Smooth muscle cell (in vitro differentiated cells): ENCODE data around the gene PPFIBP1. TPM values are rescaled to one million over a fixed set of nuclear protein-coding genes. Genes with fewer than 3 reads are reported as not detected.
"Not testable (repeated sequence)": the region's sequence is repeated elsewhere in the genome, so short reads cannot be mapped to it uniquely, and the experiment has no call there.

Experiments used
- DNase-seq: peaks from one replicate; lab custom pipeline; 2025; ENCODE audit not compliant: unreplicated experiment; lab: John Stamatoyannopoulos, UW
- H2AFZ ChIP-seq: fragments of 200-600 bp; sonication (generic); 2 replicates; pipeline ENCODE4 v1.6.0; 2016; ENCODE audit warnings: antibody characterized with exemption, low read depth, mild to moderate bottlenecking
- H3F3A ChIP-seq: fragments of 200-600 bp; sonication (generic); 2 replicates; pipeline ENCODE4 v1.6.0; 2017; ENCODE audit warnings: antibody characterized with exemption, low read depth
- H3K27ac ChIP-seq: fragments of 200-600 bp; sonication (generic); 2 replicates; pipeline ENCODE4 v1.5.1; 2016; ENCODE audit warnings: low read depth, mild to moderate bottlenecking
- H3K27me3 ChIP-seq: fragments of 200-600 bp; sonication (generic); 2 replicates; pipeline ENCODE4 v1.6.1; 2016; ENCODE audit warnings: low read depth, mild to moderate bottlenecking
- H3K36me3 ChIP-seq: fragments of 200-600 bp; sonication (generic); 2 replicates; pipeline ENCODE4 v1.5.1; 2016; ENCODE audit warnings: low read depth
- H3K4me1 ChIP-seq: fragments of 200-600 bp; sonication (generic); 2 replicates; pipeline ENCODE4 v1.5.1; 2016; ENCODE audit warnings: low read depth
- H3K4me2 ChIP-seq: fragments of 200-600 bp; sonication (generic); 2 replicates; pipeline ENCODE4 v1.6.0; 2016; ENCODE audit warnings: mild to moderate bottlenecking
- H3K4me3 ChIP-seq: fragments of 200-600 bp; sonication (generic); 2 replicates; pipeline ENCODE4 v1.5.1; 2016; ENCODE audit warnings: mild to moderate bottlenecking
- H3K79me2 ChIP-seq: fragments of 200-600 bp; sonication (generic); 2 replicates; pipeline ENCODE4 v1.6.0; 2016; ENCODE audit warnings: low read depth, mild to moderate bottlenecking
- H3K9ac ChIP-seq: fragments of 200-600 bp; sonication (generic); 2 replicates; pipeline ENCODE4 v1.6.0; 2016; ENCODE audit warnings: low read depth
- H3K9me3 ChIP-seq: fragments of 200-600 bp; sonication (generic); replicated peaks from 2 replicates; pipeline ENCODE4 v1.5.1; 2016; ENCODE audit warnings: low read depth
- H4K20me1 ChIP-seq: fragments of 200-600 bp; sonication (generic); 2 replicates; pipeline ENCODE4 v1.6.0; 2016; ENCODE audit warnings: low read depth
- CTCF ChIP-seq: fragments of 200-600 bp; sonication (generic); IDR thresholded peaks from 2 replicates; pipeline ENCODE4 v1.5.1; 2017; ENCODE audit warnings: borderline replicate concordance, mild to moderate bottlenecking, antibody characterized with exemption; ENCODE audit not compliant: insufficient read depth, poor library complexity, severe bottlenecking
- WGBS: methylation state at CpG from one replicate; pipeline ENCODE4 v1.1.7; 2016; ENCODE audit warnings: low lambda C conversion rate; 5-methylcytosine and 5-hydroxymethylcytosine counted together
- polyA plus RNA-seq: library from polyadenylated mRNA; unstranded; fragments of >200 nt; fragmentation: Nextera tagmentation; extraction: Ambion mirVana; gene quantifications from 2 replicates; pipeline ENCODE4 v1.2.1, GENCODE V29; 2016
- total RNA-seq: library from RNA; depleted of rRNA; stranded (reverse); fragments of >200 nt; gene quantifications from 2 replicates; pipeline ENCODE4 v1.2.3, GENCODE V29; 2014

PPFIBP1 gene
- total and polyA plus RNA-seq, 2 experiments from 2014 or later, result 45.7 to 150 TPM

DNA sequence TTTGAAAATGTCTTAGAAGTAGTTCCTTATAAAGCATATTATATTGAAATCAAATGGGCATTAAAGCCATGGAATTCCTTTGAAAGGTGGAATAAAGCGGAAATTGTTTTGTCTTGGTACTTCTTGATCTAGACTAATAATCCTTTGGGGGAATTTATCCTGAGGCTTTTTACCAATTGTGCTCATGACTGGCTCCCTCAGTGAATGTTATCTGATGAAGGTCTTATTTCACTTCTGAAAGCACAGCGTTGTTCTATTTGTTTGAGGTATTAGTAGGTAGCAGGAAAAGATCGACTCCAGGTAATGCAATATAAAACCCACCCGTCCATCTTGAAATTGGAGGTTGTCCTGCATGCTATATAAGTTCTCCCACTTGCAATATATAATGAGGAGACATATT lies 64.8 kb downstream of the PPFIBP1 start:
- H3K27me3 ChIP-seq, result no peaks in the 10 kb centered on the region
- H2AFZ ChIP-seq, result no peak overlapping the region
- no peaks in the 10 kb centered on the region for H3K9me3 ChIP-seq
- peaks cover 76% of the 10 kb centered on the region for H3K79me2 ChIP-seq
- H3F3A ChIP-seq, result no peaks in the 10 kb centered on the region
- WGBS, result 59% methylated on average over 4 of the region's 4 CpGs
- H3K9ac ChIP-seq, result no peak overlapping the region
- H3K4me2 ChIP-seq, result peak overlapping the region; percentile 12
- no peak overlapping the region for H3K4me3 ChIP-seq
- no peak for DNase-seq
- peaks cover 3% of the 10 kb centered on the region for H3K4me1 ChIP-seq
- peaks cover 83% of the 10 kb centered on the region for H4K20me1 ChIP-seq
- no peak for TF ChIP-seq CTCF
- H3K36me3 ChIP-seq, result no peaks in the 10 kb centered on the region
- peak overlapping the region; percentile 69 for H3K27ac ChIP-seq

DNA sequence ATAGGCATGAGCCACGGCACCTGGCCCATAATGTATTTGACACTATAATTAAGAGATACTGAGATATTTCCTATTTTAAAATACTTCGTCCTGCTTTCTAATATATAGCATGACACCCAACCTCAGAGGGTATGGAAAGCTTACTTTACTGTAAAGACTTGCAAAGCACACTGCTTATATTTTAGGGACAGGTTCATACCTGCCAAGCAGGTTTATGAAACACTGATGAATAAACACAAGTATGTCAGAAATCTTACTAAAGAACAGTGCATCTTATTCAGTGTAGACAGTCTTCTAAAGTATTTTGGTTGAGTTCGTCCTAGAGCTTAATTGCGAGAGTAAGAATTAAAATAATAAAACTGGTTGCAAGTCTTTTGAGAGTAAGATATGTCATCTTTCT lies 65.4 kb downstream of the PPFIBP1 start:
- Histone ChIP-seq H3K9ac (no peak overlapping the region), H3K4me3 (no peak overlapping the region), H3K36me3 (no peaks in the 10 kb centered on the region), H3F3A (no peaks in the 10 kb centered on the region), H3K4me2 (peak overlapping the region; percentile 12), H3K79me2 (peaks cover 71% of the 10 kb centered on the region), H4K20me1 (peaks cover 81% of the 10 kb centered on the region), H3K9me3 (no peaks in the 10 kb centered on the region), H3K27ac (peak overlapping the region; percentile 69), H3K27me3 (no peaks in the 10 kb centered on the region), H3K4me1 (peaks cover 3% of the 10 kb centered on the region), H2AFZ (no peak overlapping the region)
- WGBS, result 89% methylated on average over 4 of the region's 4 CpGs
- no peak for DNase-seq
- TF ChIP-seq CTCF, result no peak

DNA sequence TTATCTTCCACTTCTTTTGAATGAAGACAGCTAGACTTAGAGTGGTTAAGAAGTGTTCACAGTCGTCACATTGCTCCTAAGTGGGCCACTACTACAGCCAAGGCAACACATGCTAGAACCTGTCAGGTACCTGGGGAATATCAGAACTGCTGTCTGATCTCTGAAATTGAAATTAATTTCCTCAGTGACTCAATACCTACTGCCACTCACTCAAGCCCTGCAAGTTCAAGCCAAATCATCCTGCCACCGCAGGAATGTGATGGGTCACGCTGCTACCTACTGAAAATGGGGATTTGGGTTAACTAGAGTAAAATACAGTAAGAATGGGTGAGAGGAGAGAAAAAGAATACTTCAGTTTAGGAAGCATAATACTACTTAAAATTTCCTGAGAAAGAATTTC lies 67.7 kb downstream of the PPFIBP1 start:
- DNase-seq, H3K9me3 ChIP-seq: not testable (repeated sequence)
- peak overlapping the region; percentile 27 for H3K9ac ChIP-seq

DNA sequence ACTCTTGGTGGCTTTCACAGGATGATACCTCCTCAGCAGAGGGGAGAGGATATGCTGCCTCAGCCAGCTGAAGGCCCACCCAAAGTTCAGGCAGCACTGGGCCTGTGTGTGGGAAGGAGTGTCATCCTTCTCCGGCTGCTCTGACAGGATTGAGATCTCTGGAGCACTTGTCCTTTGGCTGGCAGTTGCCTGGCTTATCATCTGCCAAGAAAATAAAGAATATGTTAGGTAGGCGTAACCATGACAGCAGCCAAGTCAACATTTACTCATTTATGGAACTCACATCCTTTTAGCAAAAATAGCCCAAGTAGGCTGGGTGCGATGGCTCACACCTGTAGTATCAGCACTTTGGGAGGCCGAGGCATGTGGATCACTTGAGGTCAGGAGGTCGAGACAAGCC lies 68.5 kb downstream of the PPFIBP1 start:
- no peak for DNase-seq
- Histone ChIP-seq H3K4me3 (no peak overlapping the region), H3K4me1 (peaks cover 12% of the 10 kb centered on the region), H3K27ac (peak overlapping the region; percentile 81), H2AFZ (no peak overlapping the region), H3K9ac (peak overlapping the region; percentile 27), H3K79me2 (peaks cover 66% of the 10 kb centered on the region), H3K27me3 (no peaks in the 10 kb centered on the region), H4K20me1 (peaks cover 73% of the 10 kb centered on the region), H3K36me3 (no peaks in the 10 kb centered on the region), H3F3A (no peaks in the 10 kb centered on the region), H3K9me3 (no peaks in the 10 kb centered on the region), H3K4me2 (no peak overlapping the region)
- TF ChIP-seq CTCF, result no peak
- WGBS, result 83% methylated on average over 5 of the region's 5 CpGs

More for the DNA sequence above, 67.7 kb downstream of the PPFIBP1 start:
- H2AFZ ChIP-seq, H3K4me3 ChIP-seq, H3K36me3 ChIP-seq, H3F3A ChIP-seq, H3K4me2 ChIP-seq, H3K27me3 ChIP-seq: not testable (repeated sequence)
- Histone ChIP-seq H3K27ac (peak overlapping the region; percentile 81), H3K79me2 (peaks cover 66% of the 10 kb centered on the region), H3K4me1 (peaks cover 12% of the 10 kb centered on the region), H4K20me1 (peaks cover 74% of the 10 kb centered on the region)
- 87% methylated on average over 3 of the region's 3 CpGs for WGBS
